ENCODE data around the gene LRP1B.

GRCh38 chr2:141925511-141925910 lies 205.3 kb downstream of the LRP1B start:
- TF ChIP-seq, protein P1, sequence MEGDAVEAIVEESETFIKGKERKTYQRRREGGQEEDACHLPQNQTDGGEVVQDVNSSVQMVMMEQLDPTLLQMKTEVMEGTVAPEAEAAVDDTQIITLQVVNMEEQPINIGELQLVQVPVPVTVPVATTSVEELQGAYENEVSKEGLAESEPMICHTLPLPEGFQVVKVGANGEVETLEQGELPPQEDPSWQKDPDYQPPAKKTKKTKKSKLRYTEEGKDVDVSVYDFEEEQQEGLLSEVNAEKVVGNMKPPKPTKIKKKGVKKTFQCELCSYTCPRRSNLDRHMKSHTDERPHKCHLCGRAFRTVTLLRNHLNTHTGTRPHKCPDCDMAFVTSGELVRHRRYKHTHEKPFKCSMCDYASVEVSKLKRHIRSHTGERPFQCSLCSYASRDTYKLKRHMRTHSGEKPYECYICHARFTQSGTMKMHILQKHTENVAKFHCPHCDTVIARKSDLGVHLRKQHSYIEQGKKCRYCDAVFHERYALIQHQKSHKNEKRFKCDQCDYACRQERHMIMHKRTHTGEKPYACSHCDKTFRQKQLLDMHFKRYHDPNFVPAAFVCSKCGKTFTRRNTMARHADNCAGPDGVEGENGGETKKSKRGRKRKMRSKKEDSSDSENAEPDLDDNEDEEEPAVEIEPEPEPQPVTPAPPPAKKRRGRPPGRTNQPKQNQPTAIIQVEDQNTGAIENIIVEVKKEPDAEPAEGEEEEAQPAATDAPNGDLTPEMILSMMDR (IDR thresholded peaks at IDR 0.05 in 4 of 5, conservative IDR thresholded peaks at IDR 0.05 in 1 of 5) = no peak
- TF ChIP-seq POLR2A (IDR thresholded peaks at IDR 0.05) = no peak
